ENCODE results near the gene ZYX.

ZYX gene

GRCh38 chr7:143363016-143363937, 17.9 kb upstream of the ZYX start:
- FAIRE-seq = no peak

- no peak for FAIRE-seq
Measured at GRCh38 chr7:143367972-143368371, 13.2 kb upstream of the ZYX start.

DNA sequence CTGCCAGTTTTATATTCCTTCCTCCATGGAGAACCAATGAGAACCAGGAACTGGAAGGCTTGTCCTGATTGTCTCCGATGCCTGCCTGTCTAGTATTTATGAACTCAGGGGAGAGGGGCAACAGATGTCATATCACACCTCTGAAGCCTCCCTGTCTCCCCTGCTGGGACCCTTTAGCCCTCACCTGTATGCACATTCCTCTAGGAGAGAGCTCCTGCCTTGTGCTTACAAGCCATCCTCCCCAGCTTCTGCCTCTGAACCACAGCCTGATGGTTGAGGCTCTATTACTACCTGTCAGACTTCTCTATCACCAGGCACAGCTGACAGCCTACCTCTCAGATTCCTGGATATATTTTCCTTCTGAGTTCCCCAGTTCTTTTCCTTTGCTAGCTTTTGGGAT, 12.8 kb upstream of the ZYX start:
- FAIRE-seq = no peak

GRCh38 chr7:143369678-143370651, 11.2 kb upstream of the ZYX start:
- no peak for FAIRE-seq

GRCh38 chr7:143372070-143372469, 9.1 kb upstream of the ZYX start:
- FAIRE-seq = no peak

GRCh38 chr7:143373255-143373794, 7.8 kb upstream of the ZYX start:
- no peak for FAIRE-seq

- no peak for FAIRE-seq
Measured at GRCh38 chr7:143374561-143374960, 6.6 kb upstream of the ZYX start.

DNA sequence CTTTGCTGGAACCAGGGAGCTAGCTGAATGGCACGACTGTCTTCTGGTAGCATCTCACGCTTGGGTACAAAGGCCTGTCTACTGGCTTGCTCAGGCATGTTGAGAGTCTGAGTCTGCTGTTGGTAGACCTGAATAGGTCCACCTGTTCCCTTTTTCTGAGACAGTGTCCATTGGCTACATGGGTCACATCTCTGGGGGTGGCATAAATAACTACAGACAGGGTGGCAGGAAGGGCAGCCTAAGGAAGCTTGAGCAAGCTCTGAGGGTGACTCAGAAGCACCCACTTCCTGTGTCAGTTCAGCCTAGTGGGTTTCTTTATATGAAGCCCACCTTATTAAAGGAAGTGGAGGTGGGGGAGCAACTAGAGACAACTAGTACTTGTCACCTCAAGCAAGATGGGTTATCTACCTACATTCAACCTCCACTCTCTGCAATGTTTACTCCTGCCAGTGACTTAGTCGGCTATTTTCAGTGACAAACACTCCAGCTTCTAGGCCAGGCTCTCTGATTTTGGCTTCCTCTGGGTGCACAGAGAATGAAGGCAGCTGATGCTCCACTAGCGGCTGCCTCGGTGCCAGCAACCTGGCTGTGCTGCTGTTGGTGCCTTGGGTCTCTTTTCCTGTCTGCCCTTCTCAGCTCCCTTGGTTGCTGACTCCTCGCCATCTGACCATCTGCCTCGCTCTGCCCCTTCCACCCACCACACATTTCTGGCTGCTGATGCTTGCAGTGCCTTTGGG, 5.7 kb upstream of the ZYX start:
- no peak for FAIRE-seq

DNA sequence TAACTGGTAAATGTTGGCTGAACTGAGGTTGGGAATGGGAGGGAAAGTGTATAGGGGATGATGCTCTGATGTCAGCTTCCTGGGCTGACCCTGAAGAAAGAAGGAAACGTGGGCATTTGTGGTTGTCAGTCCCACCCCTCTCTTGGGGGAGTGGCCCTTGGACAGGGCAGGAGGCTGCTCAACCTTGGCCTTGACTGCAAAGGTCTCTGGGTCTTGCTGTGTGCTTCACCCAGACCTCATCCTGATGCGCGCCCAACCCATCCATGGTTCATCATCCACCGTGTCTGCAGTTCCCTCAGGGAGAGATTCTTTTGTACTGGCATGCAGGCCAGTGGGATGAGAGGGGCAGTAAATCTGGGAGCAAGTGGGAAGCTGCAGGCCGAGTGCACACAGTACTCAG, 4.7 kb upstream of the ZYX start:
- no peak for FAIRE-seq

DNA sequence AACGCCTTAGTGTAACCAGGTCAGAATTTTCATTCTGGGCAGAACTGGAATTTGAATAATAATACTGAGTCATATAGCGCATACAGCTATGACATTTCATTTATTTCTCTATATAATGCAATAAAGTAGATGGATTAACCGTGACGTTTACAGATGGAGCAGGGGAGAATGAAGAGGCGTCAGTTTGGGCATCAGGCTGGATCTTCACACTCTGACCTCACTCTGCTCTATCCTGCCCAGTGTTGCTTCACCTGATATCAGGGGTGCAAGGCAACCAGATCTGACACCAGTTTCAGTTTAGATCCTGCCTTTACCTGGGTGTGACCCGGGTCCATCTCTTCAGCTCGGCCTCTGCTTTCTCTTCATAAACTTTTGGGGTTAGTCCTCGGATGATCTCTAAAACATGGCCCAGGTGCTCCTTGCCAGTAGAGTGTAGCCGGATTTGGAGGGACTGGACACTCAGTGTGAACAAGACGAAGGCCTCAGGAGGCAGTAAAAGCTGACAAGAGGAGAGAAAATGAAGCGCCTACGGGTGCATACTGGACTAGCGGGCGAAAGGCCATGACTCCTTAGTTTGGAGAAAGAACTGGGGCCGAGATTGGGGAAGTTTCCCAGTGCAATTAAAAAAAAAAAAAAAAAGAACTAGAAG, 1.4 kb upstream of the ZYX start:
- FAIRE-seq = no peak

DNA sequence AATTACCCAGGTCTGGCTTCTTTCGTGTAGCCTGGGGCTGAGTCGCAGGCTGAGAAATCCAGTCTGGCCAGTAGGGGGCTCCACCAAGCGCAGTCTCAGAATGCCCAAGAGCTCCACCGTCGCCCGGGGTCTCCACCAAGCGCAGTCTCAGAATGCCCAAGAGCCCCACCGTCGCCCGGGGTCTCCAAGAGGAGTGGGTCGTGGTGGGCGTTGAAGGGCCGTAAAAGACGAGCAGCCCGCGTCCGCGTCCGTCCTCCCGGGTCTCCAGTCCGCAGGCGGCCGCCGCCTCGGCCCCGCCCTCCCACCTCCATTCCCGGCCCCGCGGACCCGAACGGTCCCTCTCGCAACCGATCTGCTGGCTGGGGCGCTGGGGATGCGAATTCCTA, 892 bp upstream of the ZYX start:
- FAIRE-seq = no peak

GRCh38 chr7:143381427-143382125, 431 bp downstream of the ZYX start:
- no peak for FAIRE-seq

DNA sequence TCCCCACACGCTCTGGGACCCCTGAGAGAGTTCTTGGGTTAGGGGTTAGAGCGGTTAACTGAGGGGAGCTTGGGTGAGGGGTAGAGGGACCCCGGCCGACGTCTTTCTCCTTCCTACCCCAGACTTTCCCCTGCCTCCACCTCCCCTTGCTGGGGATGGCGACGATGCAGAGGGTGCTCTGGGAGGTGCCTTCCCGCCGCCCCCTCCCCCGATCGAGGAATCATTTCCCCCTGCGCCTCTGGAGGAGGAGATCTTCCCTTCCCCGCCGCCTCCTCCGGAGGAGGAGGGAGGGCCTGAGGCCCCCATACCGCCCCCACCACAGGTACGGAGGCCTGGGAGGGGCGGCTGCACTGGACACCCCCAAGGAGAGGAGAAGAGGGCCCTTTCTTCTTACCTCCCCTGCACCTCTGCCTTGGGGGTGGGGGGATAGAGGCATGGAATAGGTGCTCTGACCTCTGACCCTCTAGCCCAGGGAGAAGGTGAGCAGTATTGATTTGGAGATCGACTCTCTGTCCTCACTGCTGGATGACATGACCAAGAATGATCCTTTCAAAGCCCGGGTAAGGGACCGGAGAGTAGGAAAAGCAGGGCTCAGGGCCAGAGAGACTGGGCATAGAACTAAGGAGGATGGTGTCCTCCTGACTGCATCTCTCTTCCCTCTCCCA, 1.1 kb downstream of the ZYX start:
- no peak for FAIRE-seq

DNA sequence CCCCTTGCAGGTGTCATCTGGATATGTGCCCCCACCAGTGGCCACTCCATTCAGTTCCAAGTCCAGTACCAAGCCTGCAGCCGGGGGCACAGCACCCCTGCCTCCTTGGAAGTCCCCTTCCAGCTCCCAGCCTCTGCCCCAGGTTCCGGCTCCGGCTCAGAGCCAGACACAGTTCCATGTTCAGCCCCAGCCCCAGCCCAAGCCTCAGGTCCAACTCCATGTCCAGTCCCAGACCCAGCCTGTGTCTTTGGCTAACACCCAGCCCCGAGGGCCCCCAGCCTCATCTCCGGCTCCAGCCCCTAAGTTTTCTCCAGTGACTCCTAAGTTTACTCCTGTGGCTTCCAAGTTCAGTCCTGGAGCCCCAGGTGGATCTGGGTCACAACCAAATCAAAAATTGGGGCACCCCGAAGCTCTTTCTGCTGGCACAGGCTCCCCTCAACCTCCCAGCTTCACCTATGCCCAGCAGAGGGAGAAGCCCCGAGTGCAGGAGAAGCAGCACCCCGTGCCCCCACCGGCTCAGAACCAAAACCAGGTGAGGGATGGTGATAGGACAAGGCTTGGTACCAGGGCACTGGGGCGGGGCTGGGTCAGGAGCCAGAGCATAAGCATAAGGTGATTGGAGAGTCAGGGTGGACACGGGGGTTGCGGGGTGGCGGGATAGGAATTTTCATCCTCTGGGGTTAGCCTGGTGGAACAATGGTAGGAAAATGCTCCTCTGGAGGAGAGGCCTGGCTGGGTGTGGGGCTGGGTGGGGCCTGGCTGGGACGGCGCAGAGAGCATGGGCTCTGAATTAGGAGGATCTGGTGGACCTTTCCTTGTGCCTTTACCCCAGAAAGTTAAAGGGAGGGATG, 1.9 kb downstream of the ZYX start:
- no peak for FAIRE-seq

GRCh38 chr7:143383642-143383957, 2.5 kb downstream of the ZYX start:
- FAIRE-seq = no peak

- no peak for FAIRE-seq
Measured at GRCh38 chr7:143384148-143384547, 3.0 kb downstream of the ZYX start.

DNA sequence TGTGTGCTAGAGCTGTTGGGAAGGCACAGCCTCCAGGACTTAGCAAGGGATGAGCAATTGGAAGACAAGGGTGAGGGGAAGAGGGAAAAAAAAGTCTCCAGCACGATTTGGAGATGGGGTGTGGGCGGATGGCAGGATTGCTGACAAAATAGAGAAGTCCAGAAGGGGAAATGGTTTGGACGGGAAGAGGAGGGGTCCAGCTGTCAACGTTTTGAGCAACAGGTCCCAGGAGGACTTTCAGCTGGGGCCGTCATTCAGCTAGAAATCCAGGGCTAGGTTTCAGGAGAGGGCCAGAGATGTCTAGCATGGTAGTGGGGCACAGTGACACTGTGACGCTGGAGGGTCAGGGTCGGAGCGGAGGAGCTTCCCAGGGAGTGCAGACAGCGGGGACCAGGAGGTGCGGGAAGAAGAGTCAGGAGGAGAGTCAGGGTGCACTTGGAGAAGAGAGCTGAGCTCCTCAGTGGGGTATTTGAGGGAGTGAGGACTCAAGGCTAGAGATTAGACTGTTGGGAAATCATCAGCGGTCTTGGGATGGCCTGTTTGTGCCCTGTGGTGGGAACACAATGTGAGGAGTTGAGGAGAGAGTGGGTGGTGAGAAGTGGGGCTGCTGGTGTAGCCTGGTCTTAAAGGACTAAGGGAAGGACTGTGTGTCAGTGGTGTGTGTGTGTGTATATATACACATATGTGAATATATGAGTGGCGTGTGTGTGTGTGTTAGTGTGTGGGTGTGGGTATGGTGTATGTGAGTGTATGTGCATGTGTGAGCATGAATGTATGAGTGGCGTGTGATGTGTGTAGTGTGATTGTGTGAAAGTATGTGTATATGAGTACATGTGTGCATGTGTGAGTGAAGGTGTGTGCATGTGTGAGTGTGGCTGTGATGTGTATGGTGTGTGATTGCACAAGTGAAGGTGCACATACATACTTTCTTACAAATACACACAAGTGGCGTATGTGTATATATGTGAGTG, 3.8 kb downstream of the ZYX start:
- no peak for FAIRE-seq

DNA sequence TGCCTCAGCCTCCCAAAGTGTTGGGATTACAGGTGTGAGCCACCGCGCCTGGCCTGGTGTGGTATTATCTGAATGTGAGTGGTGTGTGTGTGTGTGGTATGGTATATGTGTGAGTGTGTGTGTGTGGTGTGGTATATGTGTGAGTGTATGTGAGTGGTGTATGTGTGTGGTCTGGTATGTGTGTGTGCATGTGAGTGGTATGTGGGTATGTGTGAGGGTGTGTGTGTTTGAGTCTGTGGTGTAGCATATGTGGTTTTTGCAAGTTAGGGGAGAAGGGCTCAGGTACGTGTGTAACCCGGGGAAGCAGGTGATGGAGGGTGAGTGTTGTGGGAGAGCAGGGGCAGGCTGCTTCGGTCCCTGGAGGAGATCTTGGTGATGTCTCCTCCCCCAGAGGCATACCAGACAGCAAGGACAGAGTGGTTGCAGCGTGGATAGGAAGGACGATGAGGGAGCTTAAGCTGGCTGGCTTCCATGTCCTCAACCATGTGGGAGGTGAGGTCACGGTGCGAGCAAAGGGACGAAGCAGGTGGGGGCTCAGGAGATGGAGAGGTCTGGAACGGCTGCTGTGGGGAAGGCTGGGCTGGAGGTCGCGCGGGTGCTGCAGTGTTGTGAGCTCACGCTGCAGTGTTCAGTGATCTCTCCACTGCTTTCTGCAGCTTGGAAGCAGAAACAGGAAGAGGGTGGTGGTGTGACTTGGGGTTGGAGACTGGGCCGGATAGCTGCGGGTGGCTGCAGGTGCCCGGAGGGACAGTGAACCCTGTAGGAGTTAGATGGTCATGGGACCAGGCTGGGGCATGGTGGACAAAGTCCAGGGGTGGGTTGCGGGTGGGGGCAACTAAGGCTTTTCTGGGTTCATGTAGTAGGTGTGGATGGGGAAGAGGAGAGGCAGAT, 5.0 kb downstream of the ZYX start:
- no peak for FAIRE-seq
